ENCODE data around the gene UPB1.
"Not testable (repeated sequence)": the region's sequence is repeated elsewhere in the genome, so short reads cannot be mapped to it uniquely, and the experiment has no call there.

Gene UPB1

DNA sequence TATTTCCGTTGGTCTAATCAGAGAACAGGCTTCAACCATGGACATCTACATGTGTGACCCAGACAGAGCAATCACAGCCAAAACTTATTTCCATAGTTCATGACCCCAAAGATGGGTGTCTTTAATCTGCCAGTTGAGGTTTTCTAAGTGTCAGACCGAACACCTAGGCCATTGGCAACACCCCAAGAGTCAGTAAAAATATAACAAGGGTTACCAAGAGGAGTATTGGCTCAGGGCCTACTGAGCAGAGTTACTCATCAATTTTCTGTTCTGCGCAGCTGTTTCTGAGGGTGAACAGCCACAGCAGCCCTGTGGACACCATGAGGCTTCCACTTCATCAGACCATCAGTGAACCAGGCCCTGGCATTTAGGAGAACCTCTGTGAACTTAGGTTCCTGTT, 41.0 kb downstream of the UPB1 start:
- no peak for DNase-seq

DNA sequence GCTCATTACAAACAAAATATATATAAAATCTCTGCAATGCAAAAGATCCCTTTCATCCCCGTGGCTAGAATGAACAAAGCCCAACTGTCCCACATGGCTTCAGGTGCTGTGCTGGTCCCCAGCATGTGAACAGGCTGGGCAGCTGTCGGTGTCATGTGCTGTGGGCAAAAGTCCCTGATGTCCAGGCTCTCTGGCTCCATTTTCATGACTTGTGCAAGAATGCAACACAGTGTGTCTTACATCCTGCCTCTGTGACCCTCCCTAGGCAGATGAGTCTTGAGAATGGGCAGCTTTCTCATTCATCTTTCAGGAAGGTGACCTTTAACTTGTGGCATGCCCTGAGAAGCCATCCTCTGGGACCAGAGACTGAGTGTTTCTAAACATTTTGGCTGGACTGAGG, 45.3 kb downstream of the UPB1 start:
- DNase-seq, result no peak

DNA sequence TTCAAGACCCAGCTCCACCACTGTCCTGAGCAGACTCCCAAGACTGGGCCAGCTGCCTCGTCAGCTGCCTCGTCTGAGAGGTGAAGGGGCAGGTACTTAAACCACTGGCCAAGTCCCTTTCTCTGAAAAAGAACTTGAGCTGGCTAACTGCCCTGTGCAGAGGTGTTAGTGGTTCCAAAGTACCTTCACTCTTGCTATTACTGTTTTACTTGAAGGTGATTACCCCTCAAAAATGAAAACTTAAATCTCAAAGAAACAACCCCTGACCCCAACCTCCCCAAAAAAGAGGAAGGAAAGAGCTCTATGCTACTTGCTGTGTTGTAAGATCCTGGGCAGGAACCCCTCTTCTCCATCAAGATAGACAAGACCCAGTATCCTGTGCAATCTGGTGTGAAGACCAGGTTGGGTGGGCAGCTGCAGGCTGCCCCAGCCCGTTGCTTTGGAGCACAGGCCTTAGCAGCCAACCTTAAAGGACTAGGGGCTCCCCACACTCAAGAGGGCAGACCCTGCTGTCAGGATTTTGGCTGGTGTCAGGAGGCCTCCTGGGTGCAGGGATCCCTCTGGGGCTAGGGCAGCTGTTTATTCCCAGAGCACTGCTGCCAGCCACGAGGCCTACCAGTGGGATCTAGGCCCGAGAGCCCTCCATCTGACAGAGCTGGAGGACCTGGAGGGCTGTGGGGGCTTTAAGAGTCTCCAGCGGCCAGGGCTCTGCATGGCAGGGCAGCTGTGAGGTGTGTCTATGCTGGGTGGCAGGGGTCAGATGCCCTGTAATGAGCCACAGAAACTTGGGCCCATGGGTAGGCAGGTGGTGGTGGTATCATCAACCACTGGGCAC, 46.8 kb downstream of the UPB1 start:
- DNase-seq, result no peak

DNA sequence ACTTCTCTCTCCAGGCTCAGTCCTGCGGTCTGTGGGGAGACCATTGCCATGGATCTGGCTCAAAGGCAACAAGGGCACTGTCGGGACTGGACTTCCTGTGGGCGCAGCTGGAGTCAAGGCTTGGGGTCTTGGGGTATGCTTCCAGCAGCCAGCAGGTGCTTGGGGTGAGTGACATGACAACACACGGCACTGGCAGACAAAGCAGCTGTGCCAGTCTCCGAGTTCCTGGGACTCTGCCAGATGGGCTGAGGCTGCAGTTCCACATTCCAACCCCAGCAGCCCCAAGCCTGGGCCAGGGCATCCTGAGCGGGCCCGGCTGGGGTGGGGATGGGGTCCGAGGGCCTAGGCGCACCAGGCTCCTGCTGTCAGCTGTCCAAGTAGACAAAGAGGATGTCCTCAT, 47.5 kb downstream of the UPB1 start:
- DNase-seq, result no peak

DNA sequence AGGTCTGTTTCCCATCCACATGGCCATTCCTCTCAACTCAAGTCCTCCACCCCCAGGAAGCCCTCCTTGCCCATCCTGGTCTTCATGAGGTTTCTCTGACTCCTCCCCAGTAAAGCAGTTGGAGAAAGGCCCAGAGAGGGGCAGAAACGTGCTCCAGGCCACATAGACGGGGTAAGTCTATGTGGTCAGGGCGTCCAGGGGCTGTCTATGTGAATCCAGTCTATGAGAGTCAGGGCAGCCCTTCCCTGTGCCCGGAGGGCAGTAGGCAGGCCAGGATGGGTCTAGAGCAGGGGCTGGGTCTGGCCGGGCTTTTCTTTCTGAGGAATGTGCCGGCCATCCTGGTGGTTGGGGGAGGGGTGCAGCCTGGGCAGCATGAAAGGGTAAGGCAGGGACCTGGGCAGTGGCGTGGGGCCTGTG, 48.1 kb downstream of the UPB1 start:
- no peak for DNase-seq

DNA sequence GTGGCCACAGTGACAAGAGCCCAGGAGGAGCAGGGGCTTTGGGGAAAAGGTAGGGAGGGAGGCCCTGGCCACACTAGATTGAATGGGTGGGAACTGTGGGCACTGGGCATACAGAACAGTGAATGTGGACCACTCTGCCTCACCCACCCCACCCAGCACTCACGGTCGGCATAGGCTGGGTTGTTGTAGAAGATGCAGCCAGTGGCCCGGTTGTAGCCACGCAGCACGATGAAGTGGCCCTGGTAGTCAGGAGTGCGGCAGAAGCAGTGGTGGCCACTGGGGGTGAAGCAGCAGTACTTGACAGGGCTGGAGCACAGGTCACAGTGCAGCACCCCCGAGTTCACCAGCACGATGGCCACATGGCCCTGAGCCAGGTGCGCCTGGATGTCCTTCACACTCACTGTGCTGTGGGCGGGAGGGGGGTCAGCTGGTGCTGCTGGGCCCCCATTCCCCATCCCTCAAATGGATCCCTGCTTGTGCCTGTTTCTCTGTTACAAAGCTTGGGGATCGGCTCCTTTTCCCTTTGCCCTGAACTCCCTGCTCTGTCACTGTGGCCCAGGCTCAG, 48.6 kb downstream of the UPB1 start:
- no peak for DNase-seq

DNA sequence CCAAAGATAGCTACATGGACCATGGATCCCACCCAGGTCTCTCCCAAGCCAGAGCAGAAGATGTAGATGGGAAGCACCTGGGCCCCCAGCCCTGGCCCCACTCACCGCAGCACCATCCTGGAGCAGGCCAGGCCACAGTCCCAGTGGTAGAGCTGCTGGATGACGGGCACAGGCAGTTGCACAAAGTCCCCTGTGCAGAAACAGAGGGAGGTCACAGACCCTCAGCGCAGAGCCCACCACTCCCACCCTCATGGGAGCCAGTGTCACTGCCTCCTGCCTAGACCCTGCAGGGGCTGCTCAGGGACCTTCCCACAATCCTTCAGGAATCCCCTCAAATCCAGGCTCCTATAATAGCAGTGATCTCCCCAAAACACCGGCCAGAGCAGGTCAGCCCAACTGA, 53.7 kb downstream of the UPB1 start:
- DNase-seq, result no peak

DNA sequence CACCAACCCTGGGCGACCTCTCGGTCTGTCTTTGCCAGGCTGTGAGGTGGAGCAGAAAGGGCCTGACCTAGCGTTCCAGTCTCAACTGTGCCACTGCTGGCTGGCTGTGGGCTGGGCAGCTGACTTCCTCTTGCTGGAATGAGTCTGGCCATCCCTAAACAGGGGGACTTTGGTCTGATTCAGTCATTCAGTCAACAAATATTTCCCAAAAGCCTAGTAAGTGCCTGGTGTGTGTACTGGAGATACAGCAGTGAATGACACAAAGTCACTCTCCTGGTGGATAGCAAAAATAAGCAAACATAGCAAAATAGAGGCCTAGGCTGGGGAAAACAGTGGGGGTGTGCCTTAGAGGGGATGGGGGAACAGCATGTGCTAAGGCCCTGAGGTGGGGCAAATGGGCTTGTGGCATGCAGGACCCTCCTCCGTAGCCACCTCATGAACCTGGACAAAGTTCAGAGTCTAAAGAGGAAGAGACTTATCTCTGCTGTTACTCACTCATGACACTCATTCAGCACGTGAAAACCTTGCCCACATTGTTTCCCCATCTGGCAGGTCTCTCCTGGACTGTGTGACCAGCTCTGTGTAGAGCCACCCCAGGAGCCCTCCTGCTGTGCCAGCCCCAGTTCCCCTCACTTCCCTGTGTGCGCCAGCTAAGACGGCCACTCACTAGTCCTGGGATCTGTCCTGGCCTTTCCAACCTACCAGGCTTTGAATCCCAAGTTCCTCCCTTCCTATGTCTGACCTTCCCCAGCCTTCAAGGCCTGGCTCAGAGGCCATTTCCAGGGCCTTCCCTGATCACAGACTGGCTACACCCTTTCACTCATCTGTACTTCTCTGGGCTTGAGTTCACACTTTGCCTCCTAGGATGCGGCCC, 55.1 kb downstream of the UPB1 start:
- DNase-seq, result no peak

DNA sequence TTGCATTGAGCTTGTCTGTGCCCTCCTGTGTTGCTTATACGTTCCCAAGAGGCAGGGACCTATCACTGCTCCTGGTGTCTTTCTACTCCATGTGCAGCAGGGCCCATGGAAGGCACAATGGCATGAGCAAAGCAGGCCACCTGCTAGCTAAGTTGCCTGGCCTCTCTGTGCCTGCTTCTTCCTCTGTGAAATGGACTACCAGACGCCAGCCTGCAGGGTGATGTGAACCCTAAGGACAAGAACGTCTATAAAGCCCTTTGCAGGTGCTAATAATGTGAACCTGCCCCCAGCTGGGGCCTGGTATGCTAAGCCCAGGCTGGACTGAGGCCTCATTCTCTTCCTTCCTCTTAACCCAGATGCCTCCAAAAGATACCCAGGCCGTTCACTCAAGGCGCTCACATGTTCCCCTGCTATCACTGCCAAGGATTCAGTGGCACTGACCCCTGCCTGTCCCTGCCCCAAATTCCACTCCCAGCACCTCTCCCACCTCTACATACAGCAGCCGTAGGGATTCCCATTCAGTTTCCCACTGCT, 55.8 kb downstream of the UPB1 start:
- DNase-seq, result no peak

DNA sequence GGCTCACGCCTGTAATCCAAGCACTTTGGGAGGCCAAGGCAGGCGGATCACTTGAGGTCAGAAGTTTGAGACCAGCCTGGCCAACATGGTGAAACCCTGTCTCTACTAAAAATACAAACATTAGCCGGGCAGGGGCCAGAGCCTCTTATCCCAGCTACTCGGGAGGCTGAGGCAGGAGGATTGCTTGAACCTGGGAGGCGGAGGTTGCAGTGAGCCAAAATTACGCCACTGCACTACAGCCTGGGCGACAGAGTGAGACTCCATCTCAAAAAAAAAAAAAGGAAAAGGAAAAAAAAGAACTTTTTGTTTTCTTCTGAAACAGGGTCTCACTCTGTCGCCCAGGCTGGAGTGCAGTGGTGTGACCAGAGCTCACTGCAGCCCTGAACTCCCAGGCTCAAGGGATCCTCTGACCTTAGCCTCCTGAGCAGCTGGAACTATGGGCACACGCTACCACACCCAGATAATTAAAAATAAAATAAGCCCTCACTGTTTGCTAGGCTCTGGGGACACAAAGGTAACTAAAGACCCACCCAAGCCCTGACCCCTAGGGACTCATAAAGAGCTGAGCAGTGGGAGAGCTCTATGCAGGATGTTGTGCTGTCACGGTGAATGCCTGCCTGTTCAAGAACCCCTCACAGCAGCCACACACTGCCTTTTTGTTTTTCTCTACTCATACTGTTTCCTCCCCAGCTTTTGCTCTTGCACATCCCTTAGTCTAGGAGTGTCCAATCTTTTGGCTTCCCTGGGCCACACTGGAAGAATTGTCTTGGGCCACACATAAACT, 57.6 kb downstream of the UPB1 start:
- not testable (repeated sequence) for DNase-seq

DNA sequence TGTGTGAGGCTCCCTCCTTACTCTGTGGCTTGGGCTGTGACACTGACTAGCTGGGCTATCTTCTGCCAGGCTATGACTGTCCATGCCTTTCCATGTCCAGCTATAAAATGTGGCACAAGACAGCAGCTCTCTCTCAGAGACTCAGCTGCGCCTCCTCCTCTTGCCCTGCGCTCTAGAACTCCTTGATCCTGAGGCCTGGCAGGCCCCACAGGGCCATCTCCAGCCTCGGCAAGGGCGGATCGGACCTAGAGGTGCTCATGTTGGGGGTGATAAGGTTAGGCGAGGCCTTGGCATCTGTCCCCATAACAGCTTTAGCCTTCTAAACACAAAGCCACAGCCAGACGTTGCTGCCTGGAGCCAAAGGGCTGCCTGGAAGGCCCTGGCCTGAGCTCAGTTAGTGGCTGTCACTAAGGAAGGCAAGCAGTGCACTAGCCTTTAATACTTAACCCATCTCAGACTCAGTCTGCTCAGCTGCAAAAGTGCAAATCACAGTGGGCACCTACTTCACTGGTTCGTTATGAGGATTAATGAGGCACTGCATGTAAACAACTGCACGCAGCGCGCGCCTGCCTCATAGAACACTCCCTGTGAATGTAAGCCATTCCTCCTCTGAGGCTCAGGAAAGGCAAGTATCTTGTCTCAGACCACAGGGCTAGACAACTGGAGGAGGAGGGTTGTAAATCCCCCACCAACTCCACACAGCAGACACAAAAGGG, 58.6 kb downstream of the UPB1 start:
- no peak for DNase-seq

DNA sequence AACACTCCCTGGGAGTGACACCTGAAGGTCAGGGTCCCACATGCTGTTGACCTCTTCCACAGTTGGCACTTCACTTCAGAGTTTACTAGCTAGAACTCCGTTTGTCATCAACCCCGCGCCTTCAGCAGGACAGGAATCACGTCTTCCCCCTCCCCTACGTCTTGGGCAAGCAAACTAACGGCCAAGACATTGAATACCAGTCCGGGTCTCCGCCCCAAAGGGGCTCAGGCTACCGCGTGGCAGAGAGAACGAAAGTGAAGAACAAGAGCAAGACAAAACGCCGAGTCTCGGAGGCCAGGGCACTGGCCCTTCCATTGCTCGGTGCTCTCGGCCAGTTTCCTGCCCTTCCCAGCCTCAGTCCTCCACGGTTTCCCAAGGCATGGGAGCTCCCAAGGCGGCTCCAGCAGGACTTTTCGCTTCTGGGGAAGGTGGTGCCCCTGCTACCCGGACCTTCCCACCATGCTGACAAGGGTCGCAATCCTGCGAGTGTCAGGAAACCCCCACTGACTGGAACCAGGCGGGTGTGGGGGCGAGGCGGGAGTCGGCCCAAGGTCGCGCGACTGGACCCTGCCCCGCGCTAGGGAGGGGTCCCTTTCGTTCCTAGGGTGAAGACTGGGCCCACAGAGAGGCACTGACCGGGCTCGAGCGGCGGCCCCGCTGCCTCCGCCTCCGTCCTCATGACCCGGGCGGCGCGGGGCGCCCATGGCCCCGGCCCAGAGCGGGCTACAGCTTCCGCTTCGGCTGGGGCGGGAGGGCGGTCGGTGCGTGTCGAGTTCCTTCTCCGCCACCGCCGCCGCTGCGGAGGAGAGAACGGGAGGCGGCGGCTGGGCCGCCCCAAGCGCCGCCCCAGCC, 59.4 kb downstream of the UPB1 start, which contains the start of gene GUCD1:
Gene GUCD1 (minus strand): TSS at position 826 of the 852 bp plus-strand sequence. CDS start 147 bp downstream, at position 679.
- no peak for DNase-seq

DNA sequence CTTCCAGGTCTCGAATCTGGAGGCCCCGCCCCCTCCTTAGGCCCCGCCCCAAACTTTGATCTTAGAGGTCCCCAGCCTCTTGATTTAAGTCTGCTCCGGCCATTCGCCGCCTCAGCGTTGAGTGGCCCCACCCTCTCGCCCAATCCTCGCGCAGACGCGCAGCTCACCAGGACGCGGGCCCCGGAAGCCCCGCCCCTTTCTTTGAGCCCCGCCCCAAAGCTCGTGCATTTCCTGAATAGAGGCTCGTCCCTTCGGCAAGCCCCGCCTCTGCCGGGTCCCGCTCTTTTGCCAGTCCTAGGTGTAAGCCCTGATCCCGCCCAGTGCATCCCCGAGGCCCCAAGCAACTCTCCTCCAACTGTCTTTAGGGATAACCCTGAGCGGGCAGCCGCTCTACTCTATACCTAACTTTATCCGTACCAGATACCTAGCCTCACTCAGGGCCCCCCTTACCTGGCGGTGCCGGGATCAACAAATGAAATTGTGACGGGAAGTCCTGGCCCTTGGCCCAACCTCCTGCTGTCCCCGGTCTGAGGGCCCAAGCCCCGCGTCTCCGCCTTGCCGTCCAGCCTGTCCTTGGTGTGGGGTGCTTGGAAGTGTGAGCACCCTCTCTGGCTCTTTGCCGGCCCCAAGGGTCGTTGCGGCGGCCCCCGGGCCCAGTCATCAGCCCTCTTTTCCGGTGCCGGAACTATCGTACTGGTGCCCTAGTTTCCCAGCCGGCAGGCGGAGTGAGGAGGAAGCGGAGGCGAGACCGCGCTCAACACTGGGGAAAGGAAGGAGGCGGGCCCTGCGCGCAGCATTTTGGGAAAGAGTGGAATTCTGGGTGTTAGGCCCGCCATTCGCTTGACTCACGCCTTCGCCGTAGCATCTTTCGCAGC, 60.3 kb downstream of the UPB1 start, which contains the start of gene SNRPD3:
Gene SNRPD3 (plus strand): TSS at position 835 of the 875 bp plus-strand sequence. CDS start 1,676 bp downstream, outside the sequence.
- DNase-seq, result peak; percentile 98

DNA sequence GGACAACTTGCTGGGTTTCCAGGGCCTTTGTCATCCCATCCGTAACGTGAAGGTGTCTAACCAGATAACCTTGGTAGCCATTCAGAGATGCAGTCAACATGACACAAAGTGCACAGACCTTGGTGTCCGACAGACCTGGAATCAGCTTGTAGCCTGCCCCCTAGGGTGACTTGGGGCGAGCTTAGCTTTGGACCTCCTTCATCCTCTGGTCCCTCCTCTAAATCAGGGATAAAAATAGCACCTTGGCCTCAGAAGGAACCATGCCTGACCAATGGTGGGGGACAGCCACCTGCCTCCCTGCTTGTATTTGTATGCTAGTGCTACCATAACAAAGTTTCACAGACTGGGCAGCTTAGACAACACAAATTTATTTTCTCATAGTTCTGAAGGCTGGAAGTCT, 64.3 kb downstream of the UPB1 start:
- no peak for DNase-seq

DNA sequence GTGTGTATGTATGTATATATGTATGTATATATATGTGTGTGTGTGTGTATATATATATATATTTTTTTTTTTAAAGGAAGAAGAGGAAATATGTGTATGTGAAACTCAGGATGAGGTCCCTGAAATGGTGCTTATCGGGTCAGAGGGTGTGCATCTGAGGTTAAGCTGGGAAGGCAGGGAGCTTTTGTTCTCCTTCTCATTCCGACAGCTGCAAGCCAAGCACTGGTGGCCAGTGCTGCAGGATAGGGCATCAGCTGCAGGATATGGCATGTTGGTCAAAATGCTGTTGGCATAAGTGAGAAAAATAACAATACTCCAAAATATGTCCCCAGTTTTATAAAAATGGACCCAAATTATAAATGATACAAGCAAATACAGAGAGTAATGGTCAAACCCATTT, 68.1 kb downstream of the UPB1 start:
- no peak for DNase-seq

DNA sequence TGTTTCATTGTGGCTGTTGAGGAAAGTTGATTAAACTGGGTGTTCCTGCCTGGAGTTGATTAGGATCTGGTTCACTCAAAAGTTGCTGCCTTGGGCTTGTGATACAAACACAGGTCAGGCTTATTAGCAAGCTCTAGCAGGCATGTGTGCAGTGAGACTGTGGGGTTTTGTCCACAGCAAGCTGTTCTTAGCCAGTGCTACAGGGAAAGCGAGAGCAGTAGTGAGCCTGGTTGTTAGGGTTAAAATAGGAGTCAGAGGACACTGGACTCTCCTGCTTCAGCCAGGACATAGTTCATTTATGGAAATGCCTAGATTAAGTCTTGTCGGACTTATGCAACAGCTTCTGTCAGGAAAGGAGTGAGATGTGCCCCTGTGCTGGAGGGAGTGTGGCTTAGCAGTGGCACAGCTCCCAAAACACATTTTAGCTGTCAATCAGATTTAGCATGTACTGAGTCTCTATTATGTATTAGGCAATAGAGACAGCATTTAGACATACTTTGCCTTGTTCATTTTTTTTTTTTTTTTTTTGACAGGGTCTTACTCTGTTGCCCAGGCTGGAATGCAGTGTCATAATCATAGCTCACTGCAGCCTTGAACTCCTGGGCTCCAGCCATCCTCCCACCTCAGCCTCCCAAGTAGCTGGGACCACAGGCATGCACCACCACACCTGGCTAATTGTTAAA, 69.4 kb downstream of the UPB1 start:
- no peak for DNase-seq

DNA sequence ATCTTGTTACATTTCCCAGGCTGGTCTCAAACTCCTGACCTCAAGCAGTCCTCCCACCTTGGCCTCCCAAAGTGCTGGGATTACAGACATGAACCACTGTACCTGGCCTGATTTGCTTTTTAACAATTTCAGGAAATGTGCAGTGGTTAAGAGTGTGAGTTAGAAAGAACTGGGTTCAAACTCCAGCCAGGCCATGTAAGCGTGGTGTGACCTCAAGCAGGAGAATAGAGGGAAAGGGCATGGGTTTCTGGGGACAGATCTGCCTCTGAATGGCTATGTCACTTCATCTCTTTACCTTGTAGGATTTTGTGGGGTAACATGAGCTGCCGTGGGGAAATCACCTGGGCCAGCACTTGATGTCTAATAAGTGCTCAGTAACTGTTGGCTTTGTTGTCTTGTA, 69.9 kb downstream of the UPB1 start:
- no peak for DNase-seq

DNA sequence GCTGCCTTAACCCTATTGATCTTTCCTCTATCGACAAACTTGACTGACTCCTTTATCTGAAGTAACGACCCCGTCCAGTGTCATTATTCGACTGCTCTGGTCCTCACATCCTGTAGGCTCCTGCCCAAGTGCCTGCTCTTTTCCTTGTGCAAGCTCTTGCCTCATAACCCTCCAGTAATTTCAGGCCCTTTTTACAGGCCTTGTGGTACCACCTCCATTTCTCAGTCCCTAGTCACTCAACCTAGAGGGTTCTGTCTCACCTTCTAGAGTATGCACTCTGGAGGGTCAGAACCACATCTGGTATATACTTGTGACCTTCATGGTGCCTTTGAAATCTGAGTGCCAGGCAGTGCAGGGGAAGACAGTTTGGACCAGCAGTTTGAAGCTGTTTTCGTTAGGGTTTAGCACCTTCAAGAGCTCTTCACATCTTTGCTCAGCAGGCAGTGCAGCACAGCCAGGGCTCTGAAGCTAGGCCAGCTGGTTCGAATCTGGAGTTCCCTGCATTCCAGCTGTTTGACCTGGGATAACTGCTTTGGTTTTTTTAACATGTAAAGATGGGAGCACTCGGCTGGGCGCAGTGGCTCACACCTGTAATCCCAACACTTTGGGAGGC, 71.9 kb downstream of the UPB1 start:
- no peak for DNase-seq

DNA sequence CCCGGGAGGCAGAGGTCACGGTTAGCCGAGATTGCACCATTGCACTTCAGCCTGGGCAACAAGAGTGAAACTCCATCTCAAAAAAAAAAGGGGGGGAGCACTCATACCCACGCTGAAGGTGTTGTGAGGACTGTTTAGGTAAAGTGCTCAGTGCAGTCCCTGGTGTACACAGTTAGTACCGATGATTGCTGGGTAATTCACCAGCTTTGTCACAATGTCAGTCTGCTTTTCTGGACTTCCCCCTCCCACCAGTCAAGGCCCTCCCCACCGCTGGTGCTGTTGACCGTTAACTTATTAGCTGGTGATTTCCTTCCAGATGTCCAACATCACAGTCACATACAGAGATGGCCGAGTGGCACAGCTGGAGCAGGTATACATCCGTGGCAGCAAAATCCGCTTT, 72.5 kb downstream of the UPB1 start:
- no peak for DNase-seq
